MM.1S (cell line): Measurements from ENCODE around the gene HCN1.

Experiments used
- DNase-seq: peaks from one replicate; pipeline ENCODE4 v3.0.0-alpha.2; 2015
- H2AFZ ChIP-seq: fragments of 300-600 bp; sonication (generic); 2 replicates; pipeline ENCODE4 v1.6.0; 2016; ENCODE audit warnings: antibody characterized with exemption, low read length
- H3F3A ChIP-seq: fragments of 300-600 bp; sonication (generic); 2 replicates; pipeline ENCODE4 v1.6.1; 2016; ENCODE audit warnings: mild to moderate bottlenecking, antibody characterized with exemption, low read length, moderate library complexity, mixed read lengths; ENCODE audit not compliant: insufficient read depth
- H3K27ac ChIP-seq: fragments of 300-600 bp; sonication (generic); 2 replicates; pipeline ENCODE4 v1.5.1; 2016; ENCODE audit warnings: mild to moderate bottlenecking, low read length
- H3K27me3 ChIP-seq: fragments of 300-600 bp; sonication (generic); replicated peaks from 2 replicates; pipeline ENCODE4 v1.6.0; 2016; ENCODE audit warnings: low read length; ENCODE audit not compliant: insufficient read depth
- H3K36me3 ChIP-seq: fragments of 300-600 bp; sonication (generic); replicated peaks from 2 replicates; pipeline ENCODE4 v1.6.1; 2016; ENCODE audit warnings: mild to moderate bottlenecking, low read length, mixed read lengths; ENCODE audit not compliant: insufficient read depth
- H3K4me1 ChIP-seq: fragments of 300-600 bp; sonication (generic); 2 replicates; pipeline ENCODE4 v1.6.1; 2016; ENCODE audit warnings: low read length, mixed read lengths
- H3K4me2 ChIP-seq: fragments of 300-600 bp; sonication (generic); 2 replicates; pipeline ENCODE4 v1.6.0; 2016; ENCODE audit warnings: low read depth, low read length
- H3K4me3 ChIP-seq: fragments of 300-600 bp; sonication (generic); 2 replicates; pipeline ENCODE4 v1.5.1; 2016; ENCODE audit warnings: low read length, mixed read lengths
- H3K79me2 ChIP-seq: fragments of 300-600 bp; sonication (generic); 2 replicates; pipeline ENCODE4 v1.6.1; 2016; ENCODE audit warnings: mixed run types, low read length, mixed read lengths
- H3K9ac ChIP-seq: fragments of 300-600 bp; sonication (generic); 2 replicates; pipeline ENCODE4 v1.6.1; 2016; ENCODE audit warnings: low read length, mixed read lengths
- H3K9me2 ChIP-seq: fragments of 300-600 bp; sonication (generic); replicated peaks from 2 replicates; pipeline ENCODE4 v1.6.1; 2016; ENCODE audit warnings: mild to moderate bottlenecking, low read length, mixed read lengths; ENCODE audit not compliant: insufficient read depth
- H3K9me3 ChIP-seq: fragments of 300-600 bp; sonication (generic); replicated peaks from 2 replicates; pipeline ENCODE4 v1.6.1; 2016; ENCODE audit warnings: mild to moderate bottlenecking, low read length, mixed read lengths; ENCODE audit not compliant: insufficient read depth
- H4K20me1 ChIP-seq: fragments of 300-600 bp; sonication (generic); 2 replicates; pipeline ENCODE4 v1.6.1; 2016; ENCODE audit warnings: mild to moderate bottlenecking, low read length, moderate library complexity, mixed read lengths; ENCODE audit not compliant: insufficient read depth
- EZH2 ChIP-seq: fragments of 300-600 bp; sonication (generic); optimal IDR thresholded peaks from 2 replicates; pipeline ENCODE3; 2017; ENCODE audit warnings: low read depth, mild to moderate bottlenecking, antibody characterized with exemption, low read length, mixed read lengths
- EZH2phosphoT487 ChIP-seq: fragments of 300-600 bp; sonication (generic); IDR thresholded peaks from 2 replicates; pipeline ENCODE4 v1.6.1; 2018; ENCODE audit warnings: antibody characterized with exemption, low read length
- TF ChIP-seq, protein P1 (sequence below): fragments of 300-600 bp; sonication (generic); IDR thresholded peaks from 2 replicates; pipeline ENCODE4 v1.5.1; 2016; ENCODE audit warnings: antibody characterized with exemption, low read length, mixed read lengths

HCN1 gene

DNA sequence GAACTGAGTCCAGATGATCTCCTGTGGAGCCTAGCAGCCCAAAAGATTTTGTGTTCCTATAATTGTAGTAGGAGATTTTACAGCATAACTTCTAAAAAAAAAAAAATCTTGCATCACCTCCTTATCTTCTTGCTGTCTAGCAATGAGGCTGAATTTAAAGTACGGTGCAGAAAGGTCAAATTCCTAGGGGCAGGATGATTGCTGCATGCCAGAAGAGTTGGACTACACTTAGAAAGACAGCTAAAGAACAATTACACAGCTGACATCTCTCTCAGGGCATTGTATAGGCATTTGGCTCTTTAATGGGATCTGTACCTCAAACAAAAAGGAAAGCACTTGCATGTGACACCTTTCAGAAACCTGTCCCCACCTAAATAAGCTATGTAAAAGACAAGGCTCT, 443.2 kb downstream of the HCN1 start:
- no peaks in the 10 kb centered on the region for H3K9me2 ChIP-seq
- H3K27me3 ChIP-seq = no peaks in the 10 kb centered on the region
- H3K9me3 ChIP-seq = no peaks in the 10 kb centered on the region
- no peaks in the 10 kb centered on the region for H3K4me1 ChIP-seq
- no peak overlapping the region for H3K27ac ChIP-seq
- H4K20me1 ChIP-seq = no peaks in the 10 kb centered on the region; the same call in 1 of the 2 replicates
- no peak overlapping the region for H3K9ac ChIP-seq
- no peaks in the 10 kb centered on the region for H3K79me2 ChIP-seq
- H3K4me3 ChIP-seq = no peak overlapping the region
- no peak for TF ChIP-seq EZH2
- no peak for TF ChIP-seq EZH2phosphoT487
- TF ChIP-seq, protein P1, sequence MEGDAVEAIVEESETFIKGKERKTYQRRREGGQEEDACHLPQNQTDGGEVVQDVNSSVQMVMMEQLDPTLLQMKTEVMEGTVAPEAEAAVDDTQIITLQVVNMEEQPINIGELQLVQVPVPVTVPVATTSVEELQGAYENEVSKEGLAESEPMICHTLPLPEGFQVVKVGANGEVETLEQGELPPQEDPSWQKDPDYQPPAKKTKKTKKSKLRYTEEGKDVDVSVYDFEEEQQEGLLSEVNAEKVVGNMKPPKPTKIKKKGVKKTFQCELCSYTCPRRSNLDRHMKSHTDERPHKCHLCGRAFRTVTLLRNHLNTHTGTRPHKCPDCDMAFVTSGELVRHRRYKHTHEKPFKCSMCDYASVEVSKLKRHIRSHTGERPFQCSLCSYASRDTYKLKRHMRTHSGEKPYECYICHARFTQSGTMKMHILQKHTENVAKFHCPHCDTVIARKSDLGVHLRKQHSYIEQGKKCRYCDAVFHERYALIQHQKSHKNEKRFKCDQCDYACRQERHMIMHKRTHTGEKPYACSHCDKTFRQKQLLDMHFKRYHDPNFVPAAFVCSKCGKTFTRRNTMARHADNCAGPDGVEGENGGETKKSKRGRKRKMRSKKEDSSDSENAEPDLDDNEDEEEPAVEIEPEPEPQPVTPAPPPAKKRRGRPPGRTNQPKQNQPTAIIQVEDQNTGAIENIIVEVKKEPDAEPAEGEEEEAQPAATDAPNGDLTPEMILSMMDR = no peak
- no peak for DNase-seq
- no peaks in the 10 kb centered on the region for H3K36me3 ChIP-seq
- no peaks in the 10 kb centered on the region for H3F3A ChIP-seq
- no peak overlapping the region for H2AFZ ChIP-seq
- no peak overlapping the region for H3K4me2 ChIP-seq

DNA sequence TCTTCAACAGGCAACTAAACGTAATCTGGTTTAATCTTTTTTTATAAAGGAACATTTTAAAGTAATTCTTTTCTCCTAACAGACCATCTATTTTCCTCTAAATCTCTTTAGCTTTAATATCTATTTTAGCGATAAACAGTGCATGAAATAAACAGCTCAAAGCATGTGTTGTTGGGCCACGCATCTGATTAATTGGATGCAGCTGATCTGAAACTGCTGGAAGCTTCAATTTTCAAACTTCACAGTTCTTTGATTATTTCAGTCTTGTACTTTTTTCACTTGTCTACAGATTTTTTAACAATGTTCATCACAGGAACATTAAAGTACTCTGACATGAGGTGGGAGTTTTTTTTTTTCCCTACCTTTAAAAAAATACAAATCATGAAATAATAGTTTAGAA, 443.6 kb downstream of the HCN1 start:
- no peaks in the 10 kb centered on the region for H3K36me3 ChIP-seq
- no peaks in the 10 kb centered on the region; the same call in 1 of the 2 replicates for H4K20me1 ChIP-seq
- H3K9me2 ChIP-seq = no peaks in the 10 kb centered on the region
- no peaks in the 10 kb centered on the region for H3K79me2 ChIP-seq
- no peak for DNase-seq
- H3K9me3 ChIP-seq = no peaks in the 10 kb centered on the region
- H2AFZ ChIP-seq = no peak overlapping the region
- no peaks in the 10 kb centered on the region for H3K4me1 ChIP-seq
- no peak overlapping the region for H3K27ac ChIP-seq
- TF ChIP-seq EZH2 (no peak), EZH2phosphoT487 (no peak)
- TF ChIP-seq, protein P1 = no peak
- H3K4me2 ChIP-seq = no peak overlapping the region
- no peak overlapping the region for H3K4me3 ChIP-seq
- H3K27me3 ChIP-seq = no peaks in the 10 kb centered on the region
- H3F3A ChIP-seq = no peaks in the 10 kb centered on the region
- no peak overlapping the region for H3K9ac ChIP-seq

DNA sequence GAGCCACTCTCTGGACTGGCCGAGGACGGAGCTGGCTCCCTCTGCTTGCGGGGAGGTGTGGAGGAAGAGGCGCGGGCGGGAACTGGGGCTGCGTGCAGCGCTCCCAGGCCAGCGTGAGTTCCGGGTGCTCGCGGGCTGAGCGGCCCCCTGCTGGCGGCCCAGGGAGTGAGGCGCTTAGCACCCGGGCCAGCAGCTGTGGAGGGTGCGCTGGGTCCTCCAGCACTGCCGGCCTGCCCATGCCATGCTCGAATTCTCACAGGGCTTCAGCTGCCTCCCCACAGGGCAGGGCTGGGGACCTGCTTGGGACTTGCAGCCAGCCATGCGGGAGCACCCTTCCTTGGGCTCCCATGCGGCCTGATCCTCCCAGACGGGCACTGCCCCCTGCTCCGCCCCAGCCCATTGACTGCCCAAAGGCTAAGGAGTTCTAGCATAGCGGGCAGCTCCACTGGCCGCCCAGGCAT, 470.6 kb downstream of the HCN1 start:
- Histone ChIP-seq H3K79me2 (no peaks in the 10 kb centered on the region), H3K4me1 (peaks cover 3% of the 10 kb centered on the region; the same call in 1 of the 2 replicates), H3F3A (no peaks in the 10 kb centered on the region), H3K4me3 (no peak overlapping the region), H3K9ac (no peak overlapping the region), H3K9me2 (no peaks in the 10 kb centered on the region), H3K36me3 (no peaks in the 10 kb centered on the region), H3K27ac (no peak overlapping the region), H4K20me1 (no peaks in the 10 kb centered on the region), H3K27me3 (no peaks in the 10 kb centered on the region), H3K4me2 (no peak overlapping the region), H2AFZ (no peak overlapping the region), H3K9me3 (no peaks in the 10 kb centered on the region)
- TF ChIP-seq, protein P1 = no peak
- TF ChIP-seq EZH2 (no peak), EZH2phosphoT487 (no peak)
- DNase-seq = no peak
